WI38 (cell line): ENCODE results near the gene CREBRF.
"Not testable (repeated sequence)": the region's sequence is repeated elsewhere in the genome, so short reads cannot be mapped to it uniquely, and the experiment has no call there.

Experiments used
- H3K4me3 ChIP-seq: 2 replicates; pipeline ENCODE4 v1.5.1; 2011; ENCODE audit warnings: low read depth, mild to moderate bottlenecking, control low read depth, low read length
- CTCF ChIP-seq: IDR thresholded peaks from 2 replicates; pipeline ENCODE4 v1.5.1; 2012; ENCODE audit warnings: low read depth, mild to moderate bottlenecking, control low read depth, low read length

CREBRF gene

GRCh38 chr5:173062141-173062540 lies 6.0 kb downstream of the CREBRF start:
- no peak overlapping the region for H3K4me3 ChIP-seq
- TF ChIP-seq CTCF = no peak

- no peak for TF ChIP-seq CTCF
- H3K4me3 ChIP-seq = no peak overlapping the region
These were observed 9.0 kb downstream of the CREBRF start for GRCh38 chr5:173065155-173065554.

GRCh38 chr5:173069671-173070070 lies 13.5 kb downstream of the CREBRF start:
- TF ChIP-seq CTCF = no peak

GRCh38 chr5:173075137-173075843 lies 19.1 kb downstream of the CREBRF start:
- no peak overlapping the region for H3K4me3 ChIP-seq
- no peak for TF ChIP-seq CTCF

More at GRCh38 chr5:173069671-173070070, 13.5 kb downstream of the CREBRF start:
- H3K4me3 ChIP-seq = no peak overlapping the region

GRCh38 chr5:173075970-173076369 lies 19.8 kb downstream of the CREBRF start:
- TF ChIP-seq CTCF = no peak
- H3K4me3 ChIP-seq = no peak overlapping the region

GRCh38 chr5:173076471-173076870 lies 20.3 kb downstream of the CREBRF start:
- not testable (repeated sequence) for H3K4me3 ChIP-seq

- no peak overlapping the region for H3K4me3 ChIP-seq
- no peak for TF ChIP-seq CTCF
These were observed 22.7 kb downstream of the CREBRF start for GRCh38 chr5:173078878-173079277.

GRCh38 chr5:173089581-173089980 lies 33.4 kb downstream of the CREBRF start:
- no peak for TF ChIP-seq CTCF
- no peak overlapping the region for H3K4me3 ChIP-seq
